WTC11 (cell line): ENCODE measurements around the gene LRRIQ4. TPM values are rescaled to one million over a fixed set of nuclear protein-coding genes. Genes with fewer than 3 reads are reported as not detected.
A peak's percentile ranks its signal among the peaks of the same experiment; 100 is the strongest.

Experiments
- ATAC-seq: fragments of 200-7000 bp; cut with Tn5 transposase; 2 replicates; pipeline ENCODE4 v1.10.0; 2021; ENCODE audit warnings: mild to moderate bottlenecking, moderate library complexity
- CTCF ChIA-PET: fragments of 300-600 bp; sonication (Branson Sonifier 250); formaldehyde crosslinking; loops from one replicate; lab custom pipeline; 2021; ENCODE audit warnings: antibody characterized with exemption; lab: Charles Lee
- POLR2A ChIA-PET: fragments of 350-600 bp; sonication (Branson Sonifier 250); formaldehyde crosslinking; loops from one replicate; lab custom pipeline; 2021; ENCODE audit warnings: antibody characterized with exemption; lab: Charles Lee
- DNase-seq: peaks from one replicate; pipeline ENCODE4 v3.0.0; 2021; ENCODE audit warnings: low spot score
- H3K27ac Mint-ChIP-seq: 2 replicates; pipeline ENCODE4 v1.8.0; 2021; ENCODE audit warnings: mixed read lengths
- H3K27me3 Mint-ChIP-seq: 2 replicates; pipeline ENCODE4 v1.8.0; 2021; ENCODE audit warnings: low read depth, mild to moderate bottlenecking, moderate library complexity, mixed read lengths
- H3K36me3 Mint-ChIP-seq: 2 replicates; pipeline ENCODE4 v1.8.0; 2021; ENCODE audit warnings: mixed read lengths
- H3K4me1 Mint-ChIP-seq: 2 replicates; pipeline ENCODE4 v1.8.0; 2022; ENCODE audit warnings: mixed read lengths
- H3K4me3 Mint-ChIP-seq: 2 replicates; pipeline ENCODE4 v1.8.0; 2021; ENCODE audit warnings: mild to moderate bottlenecking, moderate library complexity, mixed read lengths
- H3K9me3 Mint-ChIP-seq: 2 replicates; pipeline ENCODE4 v1.8.0; 2021; ENCODE audit warnings: mixed read lengths
- CREM ChIP-seq: sonication (generic); formaldehyde crosslinking; IDR thresholded peaks from 2 replicates; pipeline ENCODE4 v1.8.1; 2022; ENCODE audit warnings: mild to moderate bottlenecking, missing genetic modification reagents, moderate library complexity
- JAZF1 ChIP-seq: fragments of 250-450 bp; sonication (Bioruptor Pico); IDR thresholded peaks from 2 replicates; pipeline ENCODE4 v1.9.0; 2021; ENCODE audit warnings: moderate library complexity, mild to moderate bottlenecking, inconsistent platforms
- NFYB ChIP-seq: sonication (generic); formaldehyde crosslinking; conservative IDR thresholded peaks from 2 replicates; pipeline ENCODE4 v1.8.0; 2022; ENCODE audit warnings: low read depth, missing genetic modification reagents
- SOX15 ChIP-seq: fragments of 250-450 bp; sonication (Bioruptor Pico); IDR thresholded peaks from 2 replicates; pipeline ENCODE4 v1.9.0; 2021; ENCODE audit warnings: mild to moderate bottlenecking
- TP53 ChIP-seq: sonication (generic); formaldehyde crosslinking; IDR thresholded peaks from 2 replicates; pipeline ENCODE4 v1.8.1; 2023; ENCODE audit warnings: mild to moderate bottlenecking, missing genetic modification reagents
- ZNF138 ChIP-seq: sonication (generic); formaldehyde crosslinking; conservative IDR thresholded peaks from 2 replicates; pipeline ENCODE4 v1.8.1; 2022; ENCODE audit warnings: mild to moderate bottlenecking, moderate library complexity, missing genetic modification reagents
- ZNF232 ChIP-seq: sonication (generic); formaldehyde crosslinking; IDR thresholded peaks from 2 replicates; pipeline ENCODE4 v1.8.0; 2022; ENCODE audit warnings: mild to moderate bottlenecking, missing genetic modification reagents
- ZNF423 ChIP-seq: fragments of 250-450 bp; sonication (Bioruptor Pico); IDR thresholded peaks from 2 replicates; pipeline ENCODE4 v2.1.2; 2022; ENCODE audit warnings: mild to moderate bottlenecking, moderate library complexity
- total RNA-seq: library from RNA; stranded (reverse); gene quantifications from 3 replicates; pipeline ENCODE4 v1.2.3, GENCODE V29; 2021
- TF ChIP-seq, protein P1 (sequence below): fragments of 250-450 bp; sonication (Bioruptor Pico); IDR thresholded peaks from 2 replicates; pipeline ENCODE4 v1.9.0; 2021; ENCODE audit warnings: mild to moderate bottlenecking
- TF ChIP-seq, protein P2 (sequence below): sonication (generic); formaldehyde crosslinking; IDR thresholded peaks from 2 replicates; pipeline ENCODE4 v1.8.1; 2023; ENCODE audit warnings: mild to moderate bottlenecking, missing genetic modification reagents, borderline replicate concordance
- TF ChIP-seq, protein P3 (sequence below): sonication (generic); formaldehyde crosslinking; IDR thresholded peaks from 2 replicates; pipeline ENCODE4 v1.8.0; 2022; ENCODE audit warnings: mild to moderate bottlenecking, missing genetic modification reagents
- TF ChIP-seq, protein P4 (sequence below): sonication (generic); formaldehyde crosslinking; IDR thresholded peaks from 2 replicates; pipeline ENCODE4 v1.8.1; 2022; ENCODE audit warnings: low read depth, missing genetic modification reagents, borderline replicate concordance
- TF ChIP-seq, protein P5 (sequence below): fragments of 200-600 bp; IDR thresholded peaks from 2 replicates; pipeline ENCODE4 v1.8.0; 2022; ENCODE audit warnings: antibody characterized with exemption

The LRRIQ4 gene
- total RNA-seq, 1 experiment from 2014 or later = 0.09 TPM

DNA sequence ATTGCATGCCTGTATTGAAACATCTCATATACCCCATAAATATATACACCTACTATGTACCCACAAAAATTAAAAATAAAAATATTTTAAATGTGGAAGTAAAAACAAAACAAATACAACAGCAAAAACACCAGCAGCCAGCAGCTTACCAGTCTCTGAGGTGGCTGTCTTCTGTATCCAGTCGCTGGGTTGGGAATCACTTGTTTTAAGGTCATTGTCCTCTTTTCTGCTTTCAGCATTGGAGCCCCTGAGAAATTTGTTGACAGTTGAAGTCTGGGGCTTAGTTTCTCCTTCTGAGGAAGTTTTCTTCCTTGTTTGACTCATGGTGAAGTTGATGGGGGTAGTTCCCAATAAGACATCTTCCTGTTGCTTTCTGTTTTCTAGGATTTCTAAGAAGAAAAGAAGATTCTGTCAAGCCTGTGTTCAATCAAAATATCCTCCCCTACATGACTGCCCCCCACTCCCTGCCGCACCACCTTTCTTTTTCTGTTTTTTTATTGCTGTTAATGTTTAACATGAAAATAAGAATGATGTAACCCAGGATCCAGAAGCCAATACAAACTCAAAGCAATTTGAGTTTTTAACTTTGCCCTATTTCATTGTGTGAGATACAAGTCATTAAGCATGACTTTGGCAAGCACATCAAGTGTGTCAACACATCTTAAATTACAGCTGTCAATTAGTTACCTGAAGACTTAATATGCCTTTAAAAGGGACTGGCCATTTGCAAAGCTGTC is 57.0 kb downstream of the LRRIQ4 start, which contains the start of gene LRRC31 (continued):
- no peak for TF ChIP-seq JAZF1 (CRISPR knock-in tag)

DNA sequence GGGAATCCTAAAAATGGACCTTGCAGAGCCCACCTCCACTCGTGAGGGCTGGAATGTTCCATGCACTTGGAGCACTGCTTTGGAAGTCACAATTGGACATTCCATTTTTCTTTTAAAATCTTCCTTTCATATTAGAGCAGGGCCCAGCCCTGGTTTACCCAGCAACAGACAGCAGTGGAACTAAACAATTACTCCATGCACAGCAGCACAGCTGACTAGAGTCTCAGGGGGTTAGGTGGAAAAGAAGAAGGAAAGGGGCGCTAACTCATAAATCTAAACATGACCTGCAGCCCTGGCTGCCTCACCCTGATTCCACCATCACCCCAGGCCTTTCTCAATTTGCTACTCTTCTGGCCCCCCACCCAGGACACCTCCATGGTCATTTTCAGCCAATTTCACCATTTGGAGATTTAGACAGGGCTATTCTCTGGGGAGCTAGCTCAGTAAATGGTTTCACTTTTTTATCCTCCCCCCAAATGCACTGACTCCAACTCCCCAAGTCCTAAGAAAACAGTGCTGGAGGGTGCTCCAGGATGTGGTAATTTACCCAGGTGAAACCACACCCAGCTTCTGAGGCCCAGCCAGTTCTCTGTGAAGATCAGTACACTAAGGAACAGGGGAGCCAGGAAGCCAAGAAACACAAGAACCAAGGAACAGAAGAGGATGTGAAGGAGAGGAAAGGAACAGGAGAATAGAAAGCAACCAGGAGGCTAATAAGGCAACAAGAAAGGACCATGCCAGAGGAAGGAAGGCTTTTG is 58.6 kb downstream of the LRRIQ4 start:
- POLR2A ChIA-PET = no interaction called here

More for the DNA sequence above, 58.6 kb downstream of the LRRIQ4 start:
- Mint-ChIP-seq H3K36me3 (no peaks in the 10 kb centered on the region), H3K9me3 (peaks cover 9% of the 10 kb centered on the region), H3K27ac (no peak overlapping the region), H3K4me3 (no peak overlapping the region), H3K27me3 (no peaks in the 10 kb centered on the region), H3K4me1 (peaks cover 12% of the 10 kb centered on the region)
- TF ChIP-seq, protein P1, sequence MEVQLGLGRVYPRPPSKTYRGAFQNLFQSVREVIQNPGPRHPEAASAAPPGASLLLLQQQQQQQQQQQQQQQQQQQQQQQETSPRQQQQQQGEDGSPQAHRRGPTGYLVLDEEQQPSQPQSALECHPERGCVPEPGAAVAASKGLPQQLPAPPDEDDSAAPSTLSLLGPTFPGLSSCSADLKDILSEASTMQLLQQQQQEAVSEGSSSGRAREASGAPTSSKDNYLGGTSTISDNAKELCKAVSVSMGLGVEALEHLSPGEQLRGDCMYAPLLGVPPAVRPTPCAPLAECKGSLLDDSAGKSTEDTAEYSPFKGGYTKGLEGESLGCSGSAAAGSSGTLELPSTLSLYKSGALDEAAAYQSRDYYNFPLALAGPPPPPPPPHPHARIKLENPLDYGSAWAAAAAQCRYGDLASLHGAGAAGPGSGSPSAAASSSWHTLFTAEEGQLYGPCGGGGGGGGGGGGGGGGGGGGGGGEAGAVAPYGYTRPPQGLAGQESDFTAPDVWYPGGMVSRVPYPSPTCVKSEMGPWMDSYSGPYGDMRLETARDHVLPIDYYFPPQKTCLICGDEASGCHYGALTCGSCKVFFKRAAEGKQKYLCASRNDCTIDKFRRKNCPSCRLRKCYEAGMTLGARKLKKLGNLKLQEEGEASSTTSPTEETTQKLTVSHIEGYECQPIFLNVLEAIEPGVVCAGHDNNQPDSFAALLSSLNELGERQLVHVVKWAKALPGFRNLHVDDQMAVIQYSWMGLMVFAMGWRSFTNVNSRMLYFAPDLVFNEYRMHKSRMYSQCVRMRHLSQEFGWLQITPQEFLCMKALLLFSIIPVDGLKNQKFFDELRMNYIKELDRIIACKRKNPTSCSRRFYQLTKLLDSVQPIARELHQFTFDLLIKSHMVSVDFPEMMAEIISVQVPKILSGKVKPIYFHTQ = no peak
- TF ChIP-seq, protein P2, sequence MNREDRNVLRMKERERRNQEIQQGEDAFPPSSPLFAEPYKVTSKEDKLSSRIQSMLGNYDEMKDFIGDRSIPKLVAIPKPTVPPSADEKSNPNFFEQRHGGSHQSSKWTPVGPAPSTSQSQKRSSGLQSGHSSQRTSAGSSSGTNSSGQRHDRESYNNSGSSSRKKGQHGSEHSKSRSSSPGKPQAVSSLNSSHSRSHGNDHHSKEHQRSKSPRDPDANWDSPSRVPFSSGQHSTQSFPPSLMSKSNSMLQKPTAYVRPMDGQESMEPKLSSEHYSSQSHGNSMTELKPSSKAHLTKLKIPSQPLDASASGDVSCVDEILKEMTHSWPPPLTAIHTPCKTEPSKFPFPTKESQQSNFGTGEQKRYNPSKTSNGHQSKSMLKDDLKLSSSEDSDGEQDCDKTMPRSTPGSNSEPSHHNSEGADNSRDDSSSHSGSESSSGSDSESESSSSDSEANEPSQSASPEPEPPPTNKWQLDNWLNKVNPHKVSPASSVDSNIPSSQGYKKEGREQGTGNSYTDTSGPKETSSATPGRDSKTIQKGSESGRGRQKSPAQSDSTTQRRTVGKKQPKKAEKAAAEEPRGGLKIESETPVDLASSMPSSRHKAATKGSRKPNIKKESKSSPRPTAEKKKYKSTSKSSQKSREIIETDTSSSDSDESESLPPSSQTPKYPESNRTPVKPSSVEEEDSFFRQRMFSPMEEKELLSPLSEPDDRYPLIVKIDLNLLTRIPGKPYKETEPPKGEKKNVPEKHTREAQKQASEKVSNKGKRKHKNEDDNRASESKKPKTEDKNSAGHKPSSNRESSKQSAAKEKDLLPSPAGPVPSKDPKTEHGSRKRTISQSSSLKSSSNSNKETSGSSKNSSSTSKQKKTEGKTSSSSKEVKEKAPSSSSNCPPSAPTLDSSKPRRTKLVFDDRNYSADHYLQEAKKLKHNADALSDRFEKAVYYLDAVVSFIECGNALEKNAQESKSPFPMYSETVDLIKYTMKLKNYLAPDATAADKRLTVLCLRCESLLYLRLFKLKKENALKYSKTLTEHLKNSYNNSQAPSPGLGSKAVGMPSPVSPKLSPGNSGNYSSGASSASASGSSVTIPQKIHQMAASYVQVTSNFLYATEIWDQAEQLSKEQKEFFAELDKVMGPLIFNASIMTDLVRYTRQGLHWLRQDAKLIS (CRISPR knock-in tag) = no peak
- TF ChIP-seq, protein P3, sequence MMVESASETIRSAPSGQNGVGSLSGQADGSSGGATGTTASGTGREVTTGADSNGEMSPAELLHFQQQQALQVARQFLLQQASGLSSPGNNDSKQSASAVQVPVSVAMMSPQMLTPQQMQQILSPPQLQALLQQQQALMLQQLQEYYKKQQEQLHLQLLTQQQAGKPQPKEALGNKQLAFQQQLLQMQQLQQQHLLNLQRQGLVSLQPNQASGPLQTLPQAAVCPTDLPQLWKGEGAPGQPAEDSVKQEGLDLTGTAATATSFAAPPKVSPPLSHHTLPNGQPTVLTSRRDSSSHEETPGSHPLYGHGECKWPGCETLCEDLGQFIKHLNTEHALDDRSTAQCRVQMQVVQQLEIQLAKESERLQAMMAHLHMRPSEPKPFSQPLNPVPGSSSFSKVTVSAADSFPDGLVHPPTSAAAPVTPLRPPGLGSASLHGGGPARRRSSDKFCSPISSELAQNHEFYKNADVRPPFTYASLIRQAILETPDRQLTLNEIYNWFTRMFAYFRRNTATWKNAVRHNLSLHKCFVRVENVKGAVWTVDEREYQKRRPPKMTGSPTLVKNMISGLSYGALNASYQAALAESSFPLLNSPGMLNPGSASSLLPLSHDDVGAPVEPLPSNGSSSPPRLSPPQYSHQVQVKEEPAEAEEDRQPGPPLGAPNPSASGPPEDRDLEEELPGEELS = no peak
- TF ChIP-seq TP53 = no peak
- TF ChIP-seq, protein P4, sequence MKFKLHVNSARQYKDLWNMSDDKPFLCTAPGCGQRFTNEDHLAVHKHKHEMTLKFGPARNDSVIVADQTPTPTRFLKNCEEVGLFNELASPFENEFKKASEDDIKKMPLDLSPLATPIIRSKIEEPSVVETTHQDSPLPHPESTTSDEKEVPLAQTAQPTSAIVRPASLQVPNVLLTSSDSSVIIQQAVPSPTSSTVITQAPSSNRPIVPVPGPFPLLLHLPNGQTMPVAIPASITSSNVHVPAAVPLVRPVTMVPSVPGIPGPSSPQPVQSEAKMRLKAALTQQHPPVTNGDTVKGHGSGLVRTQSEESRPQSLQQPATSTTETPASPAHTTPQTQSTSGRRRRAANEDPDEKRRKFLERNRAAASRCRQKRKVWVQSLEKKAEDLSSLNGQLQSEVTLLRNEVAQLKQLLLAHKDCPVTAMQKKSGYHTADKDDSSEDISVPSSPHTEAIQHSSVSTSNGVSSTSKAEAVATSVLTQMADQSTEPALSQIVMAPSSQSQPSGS = no peak
- no peak for TF ChIP-seq ZNF138 (CRISPR knock-in tag)
- TF ChIP-seq SOX15 (CRISPR knock-in tag) = no peak
- TF ChIP-seq JAZF1 (CRISPR knock-in tag) = no peak
- TF ChIP-seq, protein P5, sequence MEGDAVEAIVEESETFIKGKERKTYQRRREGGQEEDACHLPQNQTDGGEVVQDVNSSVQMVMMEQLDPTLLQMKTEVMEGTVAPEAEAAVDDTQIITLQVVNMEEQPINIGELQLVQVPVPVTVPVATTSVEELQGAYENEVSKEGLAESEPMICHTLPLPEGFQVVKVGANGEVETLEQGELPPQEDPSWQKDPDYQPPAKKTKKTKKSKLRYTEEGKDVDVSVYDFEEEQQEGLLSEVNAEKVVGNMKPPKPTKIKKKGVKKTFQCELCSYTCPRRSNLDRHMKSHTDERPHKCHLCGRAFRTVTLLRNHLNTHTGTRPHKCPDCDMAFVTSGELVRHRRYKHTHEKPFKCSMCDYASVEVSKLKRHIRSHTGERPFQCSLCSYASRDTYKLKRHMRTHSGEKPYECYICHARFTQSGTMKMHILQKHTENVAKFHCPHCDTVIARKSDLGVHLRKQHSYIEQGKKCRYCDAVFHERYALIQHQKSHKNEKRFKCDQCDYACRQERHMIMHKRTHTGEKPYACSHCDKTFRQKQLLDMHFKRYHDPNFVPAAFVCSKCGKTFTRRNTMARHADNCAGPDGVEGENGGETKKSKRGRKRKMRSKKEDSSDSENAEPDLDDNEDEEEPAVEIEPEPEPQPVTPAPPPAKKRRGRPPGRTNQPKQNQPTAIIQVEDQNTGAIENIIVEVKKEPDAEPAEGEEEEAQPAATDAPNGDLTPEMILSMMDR = no peak
- no peak for TF ChIP-seq ZNF232 (CRISPR knock-in tag)
- no peak for TF ChIP-seq ZNF423 (CRISPR knock-in tag)
- no peak for TF ChIP-seq CREM (CRISPR knock-in tag)
- no peak for TF ChIP-seq NFYB (CRISPR knock-in tag)
- no peak for DNase-seq
- CTCF ChIA-PET = interaction anchor here (1.4 kb wide), 1 partner anchor 166 kb away, joined by 7 read pairs; the partner anchor contains the start of gene GPR160
- ATAC-seq = peak; percentile 32; the same call in 1 of the 2 replicates
